IMR-90 (cell line): Measurements from ENCODE around the gene CCND3.

Experiments used
- CHD1 ChIP-seq: IDR thresholded peaks from 2 replicates; pipeline ENCODE4 v1.6.1; 2012; ENCODE audit warnings: low read depth, low read length, improper control_type of control experiment
- FOS ChIP-seq: fragments of 150-350 bp; IDR thresholded peaks from 2 replicates; pipeline ENCODE4 v1.6.1; 2016; ENCODE audit warnings: low read depth, low read length
- MAFK ChIP-seq: IDR thresholded peaks from 2 replicates; pipeline ENCODE4 v1.6.1; 2012; ENCODE audit warnings: low read depth, low read length, improper control_type of control experiment
- RAD21 ChIP-seq: IDR thresholded peaks from 2 replicates; pipeline ENCODE4 v1.6.1; 2012; ENCODE audit warnings: low read length, improper control_type of control experiment
- RCOR1 ChIP-seq: IDR thresholded peaks from 2 replicates; pipeline ENCODE4 v1.6.1; 2012; ENCODE audit warnings: mild to moderate bottlenecking, low read length, improper control_type of control experiment; ENCODE audit not compliant: insufficient replicate concordance
- TF ChIP-seq, protein P1 (sequence below): conservative IDR thresholded peaks from 2 replicates; pipeline ENCODE4 v1.5.1; 2012; ENCODE audit warnings: mild to moderate bottlenecking, low read depth, low read length, improper control_type of control experiment
- TF ChIP-seq, protein P2 (sequence below): fragments of 150-350 bp; IDR thresholded peaks from 2 replicates; pipeline ENCODE4 v1.6.1; 2017; ENCODE audit warnings: mild to moderate bottlenecking, antibody characterized with exemption, low read length, low read depth
- TF ChIP-seq, protein P3 (sequence below): fragments of 150-350 bp; IDR thresholded peaks from 2 replicates; pipeline ENCODE4 v1.6.1; 2016; ENCODE audit warnings: low read depth, mild to moderate bottlenecking, low read length, moderate library complexity, borderline replicate concordance

DNA sequence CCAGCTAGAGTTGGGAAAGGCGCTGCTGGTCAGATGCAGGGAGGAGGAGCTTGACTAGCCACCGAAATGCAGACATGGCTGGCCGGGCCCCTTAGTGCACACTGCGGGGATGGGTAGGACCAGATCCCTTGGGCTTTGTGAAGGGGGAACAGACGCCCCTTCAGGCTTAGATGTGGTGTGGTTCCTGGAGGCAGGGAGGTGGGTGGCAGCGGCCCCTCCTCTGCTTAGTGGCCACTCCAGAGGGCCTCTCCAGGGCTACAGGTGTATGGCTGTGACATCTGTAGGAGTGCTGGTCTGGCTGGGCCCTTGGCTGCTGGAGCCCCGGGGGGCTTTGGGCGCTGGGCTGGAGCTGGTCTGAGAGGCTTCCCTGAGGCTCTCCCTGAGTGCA, 5.9 kb downstream of the CCND3 start:
- TF ChIP-seq MAFK, result no peak
- TF ChIP-seq RCOR1, result no peak
- TF ChIP-seq, protein P1, sequence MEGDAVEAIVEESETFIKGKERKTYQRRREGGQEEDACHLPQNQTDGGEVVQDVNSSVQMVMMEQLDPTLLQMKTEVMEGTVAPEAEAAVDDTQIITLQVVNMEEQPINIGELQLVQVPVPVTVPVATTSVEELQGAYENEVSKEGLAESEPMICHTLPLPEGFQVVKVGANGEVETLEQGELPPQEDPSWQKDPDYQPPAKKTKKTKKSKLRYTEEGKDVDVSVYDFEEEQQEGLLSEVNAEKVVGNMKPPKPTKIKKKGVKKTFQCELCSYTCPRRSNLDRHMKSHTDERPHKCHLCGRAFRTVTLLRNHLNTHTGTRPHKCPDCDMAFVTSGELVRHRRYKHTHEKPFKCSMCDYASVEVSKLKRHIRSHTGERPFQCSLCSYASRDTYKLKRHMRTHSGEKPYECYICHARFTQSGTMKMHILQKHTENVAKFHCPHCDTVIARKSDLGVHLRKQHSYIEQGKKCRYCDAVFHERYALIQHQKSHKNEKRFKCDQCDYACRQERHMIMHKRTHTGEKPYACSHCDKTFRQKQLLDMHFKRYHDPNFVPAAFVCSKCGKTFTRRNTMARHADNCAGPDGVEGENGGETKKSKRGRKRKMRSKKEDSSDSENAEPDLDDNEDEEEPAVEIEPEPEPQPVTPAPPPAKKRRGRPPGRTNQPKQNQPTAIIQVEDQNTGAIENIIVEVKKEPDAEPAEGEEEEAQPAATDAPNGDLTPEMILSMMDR, result no peak
- no peak for TF ChIP-seq RAD21
- TF ChIP-seq CHD1, result no peak
- TF ChIP-seq, protein P2, sequence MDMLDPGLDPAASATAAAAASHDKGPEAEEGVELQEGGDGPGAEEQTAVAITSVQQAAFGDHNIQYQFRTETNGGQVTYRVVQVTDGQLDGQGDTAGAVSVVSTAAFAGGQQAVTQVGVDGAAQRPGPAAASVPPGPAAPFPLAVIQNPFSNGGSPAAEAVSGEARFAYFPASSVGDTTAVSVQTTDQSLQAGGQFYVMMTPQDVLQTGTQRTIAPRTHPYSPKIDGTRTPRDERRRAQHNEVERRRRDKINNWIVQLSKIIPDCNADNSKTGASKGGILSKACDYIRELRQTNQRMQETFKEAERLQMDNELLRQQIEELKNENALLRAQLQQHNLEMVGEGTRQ, result no peak
- TF ChIP-seq, protein P3, sequence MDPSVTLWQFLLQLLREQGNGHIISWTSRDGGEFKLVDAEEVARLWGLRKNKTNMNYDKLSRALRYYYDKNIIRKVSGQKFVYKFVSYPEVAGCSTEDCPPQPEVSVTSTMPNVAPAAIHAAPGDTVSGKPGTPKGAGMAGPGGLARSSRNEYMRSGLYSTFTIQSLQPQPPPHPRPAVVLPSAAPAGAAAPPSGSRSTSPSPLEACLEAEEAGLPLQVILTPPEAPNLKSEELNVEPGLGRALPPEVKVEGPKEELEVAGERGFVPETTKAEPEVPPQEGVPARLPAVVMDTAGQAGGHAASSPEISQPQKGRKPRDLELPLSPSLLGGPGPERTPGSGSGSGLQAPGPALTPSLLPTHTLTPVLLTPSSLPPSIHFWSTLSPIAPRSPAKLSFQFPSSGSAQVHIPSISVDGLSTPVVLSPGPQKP, result no peak
- TF ChIP-seq FOS, result no peak
